Testis (tissue), 3 donors: Measurements from ENCODE around the gene FUT8. TPM values are rescaled to one million over a fixed set of nuclear protein-coding genes. Genes with fewer than 3 reads are reported as not detected.

ENCODE experiments used
- DNase-seq: peaks from one replicate; pipeline ENCODE4 v3.0.0-alpha.2; 2019
- H3K27ac ChIP-seq, 2 donors: fragments of 200-600 bp; sonication (generic); one replicate each; pipeline ENCODE4 v1.5.1; 2019
- H3K27me3 ChIP-seq: fragments of 200-600 bp; sonication (generic); one replicate; pipeline ENCODE4 v1.5.1; 2019
- H3K36me3 ChIP-seq: fragments of 200-600 bp; sonication (generic); one replicate; pipeline ENCODE4 v1.5.1; 2017; ENCODE audit warnings: low read depth; ENCODE audit errors: missing control alignments
- H3K4me1 ChIP-seq: fragments of 200-600 bp; sonication (generic); one replicate; pipeline ENCODE4 v1.5.1; 2019
- H3K4me3 ChIP-seq, 2 donors: fragments of 200-600 bp; sonication (generic); one replicate each; pipeline ENCODE4 v1.5.1; 2017 to 2019
- H3K9me3 ChIP-seq: fragments of 200-600 bp; sonication (generic); one replicate; pipeline ENCODE4 v1.5.1; 2017
- POLR2A ChIP-seq: fragments of 450-650 bp; IDR thresholded peaks from one replicate; pipeline ENCODE4 v1.6.1; 2017; ENCODE audit warnings: antibody characterized with exemption, mild to moderate bottlenecking, moderate library complexity
- WGBS, 2 donors: methylation state at CpG; one replicate each; pipeline ENCODE4 v1.1.5; 2018; 5-methylcytosine and 5-hydroxymethylcytosine counted together
- intact Hi-C: fragments of 100-400 bp; cut with DNase I; formaldehyde crosslinking; loops from one replicate; pipeline ENCODE4 v1.15.1; 2023; ENCODE audit warnings: low total_unique reads
- polyA plus RNA-seq: library from polyadenylated mRNA; stranded (reverse); fragments of 350-450 nt; fragmentation: Illumina TruSeq; extraction: RNeasy Lipid Tissue Mini Kit (QIAGEN cat#74804); gene quantifications from one replicate; pipeline ENCODE4 v1.2.3, GENCODE V29; 2014; ENCODE audit warnings: low read depth, low replicate concordance; ENCODE audit not compliant: insufficient read depth
- total RNA-seq, 2 donors: library from RNA; depleted of rRNA; stranded (reverse); fragments of >200 nt; gene quantifications; one replicate each; pipeline ENCODE4 v1.2.3, GENCODE V29; 2016
- TF ChIP-seq, protein P1 (sequence below), 3 experiments: fragments of 450-650 bp in 2 of 3; fragments of 200-600 bp in 1 of 3; sonication (generic) in 1 of 3; IDR thresholded peaks; one replicate each; pipeline ENCODE4 v1.5.1; 2016 to 2019; ENCODE audit warnings: antibody characterized with exemption in 3 of 3, mild to moderate bottlenecking in 2 of 3, moderate library complexity in 1 of 3

FUT8 gene
- total and polyA plus RNA-seq, 3 donors from 2014 or later: 47.1 to 68.3 (median 58.7) TPM

DNA sequence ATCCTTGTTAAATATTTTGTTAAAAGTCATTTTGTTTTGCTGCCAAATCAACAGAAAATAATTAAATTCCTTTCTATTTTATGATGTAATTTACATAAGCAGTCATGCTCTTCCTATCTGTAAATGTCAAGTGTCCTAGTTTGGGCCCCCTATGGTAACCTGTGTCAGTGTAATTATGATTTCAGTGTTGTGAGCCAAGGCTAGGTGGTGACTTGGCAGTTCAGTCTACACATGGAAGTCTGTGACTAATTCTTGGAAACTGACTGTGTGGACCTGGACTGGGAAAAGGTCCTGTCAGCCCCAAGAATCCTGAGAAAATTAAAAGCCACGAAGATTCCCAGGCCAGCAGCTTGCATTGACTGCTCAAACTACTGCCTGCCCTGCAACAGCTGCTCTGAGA is 371.0 kb downstream of the FUT8 start:
- TF ChIP-seq, protein P1, sequence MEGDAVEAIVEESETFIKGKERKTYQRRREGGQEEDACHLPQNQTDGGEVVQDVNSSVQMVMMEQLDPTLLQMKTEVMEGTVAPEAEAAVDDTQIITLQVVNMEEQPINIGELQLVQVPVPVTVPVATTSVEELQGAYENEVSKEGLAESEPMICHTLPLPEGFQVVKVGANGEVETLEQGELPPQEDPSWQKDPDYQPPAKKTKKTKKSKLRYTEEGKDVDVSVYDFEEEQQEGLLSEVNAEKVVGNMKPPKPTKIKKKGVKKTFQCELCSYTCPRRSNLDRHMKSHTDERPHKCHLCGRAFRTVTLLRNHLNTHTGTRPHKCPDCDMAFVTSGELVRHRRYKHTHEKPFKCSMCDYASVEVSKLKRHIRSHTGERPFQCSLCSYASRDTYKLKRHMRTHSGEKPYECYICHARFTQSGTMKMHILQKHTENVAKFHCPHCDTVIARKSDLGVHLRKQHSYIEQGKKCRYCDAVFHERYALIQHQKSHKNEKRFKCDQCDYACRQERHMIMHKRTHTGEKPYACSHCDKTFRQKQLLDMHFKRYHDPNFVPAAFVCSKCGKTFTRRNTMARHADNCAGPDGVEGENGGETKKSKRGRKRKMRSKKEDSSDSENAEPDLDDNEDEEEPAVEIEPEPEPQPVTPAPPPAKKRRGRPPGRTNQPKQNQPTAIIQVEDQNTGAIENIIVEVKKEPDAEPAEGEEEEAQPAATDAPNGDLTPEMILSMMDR (IDR thresholded peaks at IDR 0.05): no peak
- no peak for TF ChIP-seq POLR2A
- Histone ChIP-seq H3K27me3 (no peaks in the 10 kb centered on the region), H3K4me3 (no peak overlapping the region), H3K36me3 (no peaks in the 10 kb centered on the region), H3K27ac (no peak overlapping the region), H3K9me3 (no peaks in the 10 kb centered on the region), H3K4me1 (no peaks in the 10 kb centered on the region)
- WGBS, 2 donors: 53 to 64% methylated on average over 1 of the region's 1 CpG
- intact Hi-C loops: no loop called here
- no peak for DNase-seq

DNA sequence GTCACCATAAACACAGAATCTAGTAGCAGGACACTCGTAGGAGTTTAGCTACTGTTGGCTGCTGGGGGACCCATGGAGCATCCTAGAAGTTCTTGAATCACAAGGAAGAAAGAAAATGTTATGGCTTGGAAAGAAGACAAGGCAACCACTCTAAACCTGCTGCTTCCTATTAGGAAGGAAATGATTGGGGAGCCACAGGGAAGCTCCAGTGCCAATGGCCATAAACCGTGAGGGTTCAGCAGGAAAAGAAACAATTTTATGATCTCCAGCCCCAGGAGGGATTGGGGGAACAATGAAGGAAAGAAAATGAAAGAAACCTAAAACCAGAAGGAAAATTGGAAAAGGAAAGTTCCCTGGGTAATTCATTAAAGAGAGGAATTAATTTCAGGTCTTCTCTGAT is 372.0 kb downstream of the FUT8 start:
- no peak overlapping the region for H3K27ac ChIP-seq
- WGBS, 2 donors: 89 to 92% methylated on average over 2 of the region's 2 CpGs
- H3K9me3 ChIP-seq: no peaks in the 10 kb centered on the region
- TF ChIP-seq, protein P1 (IDR thresholded peaks at IDR 0.05): no peak
- no peak for TF ChIP-seq POLR2A
- no peaks in the 10 kb centered on the region for H3K36me3 ChIP-seq
- intact Hi-C loops: no loop called here
- H3K27me3 ChIP-seq: no peaks in the 10 kb centered on the region
- no peak overlapping the region for H3K4me3 ChIP-seq
- H3K4me1 ChIP-seq: no peaks in the 10 kb centered on the region
- DNase-seq: no peak

DNA sequence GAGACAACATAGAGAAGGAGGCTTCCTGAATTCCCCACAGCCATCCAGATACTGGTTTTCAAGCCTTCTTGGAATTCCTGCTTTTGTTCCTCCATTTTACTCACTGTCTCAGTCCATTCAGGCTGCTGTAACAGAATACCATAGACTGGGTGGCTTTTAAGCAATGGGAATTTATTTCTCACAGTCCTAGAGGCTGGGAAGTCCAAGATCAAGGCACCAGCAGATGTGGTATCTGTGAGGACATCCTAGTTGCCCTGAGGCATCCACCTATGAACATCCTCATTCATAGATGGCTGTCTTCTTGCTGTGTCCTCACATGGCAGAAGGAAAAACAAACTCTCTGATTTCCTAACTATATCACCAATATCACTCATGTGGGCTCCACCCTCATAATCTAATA is 374.9 kb downstream of the FUT8 start:
- no peak for DNase-seq
- Histone ChIP-seq H3K27me3 (no peaks in the 10 kb centered on the region), H3K9me3 (no peaks in the 10 kb centered on the region), H3K4me3 (no peak overlapping the region), H3K27ac (no peak overlapping the region), H3K36me3 (no peaks in the 10 kb centered on the region), H3K4me1 (no peaks in the 10 kb centered on the region)
- intact Hi-C loops: no loop called here
- no peak for TF ChIP-seq POLR2A
- TF ChIP-seq, protein P1 (IDR thresholded peaks at IDR 0.05): no peak

DNA sequence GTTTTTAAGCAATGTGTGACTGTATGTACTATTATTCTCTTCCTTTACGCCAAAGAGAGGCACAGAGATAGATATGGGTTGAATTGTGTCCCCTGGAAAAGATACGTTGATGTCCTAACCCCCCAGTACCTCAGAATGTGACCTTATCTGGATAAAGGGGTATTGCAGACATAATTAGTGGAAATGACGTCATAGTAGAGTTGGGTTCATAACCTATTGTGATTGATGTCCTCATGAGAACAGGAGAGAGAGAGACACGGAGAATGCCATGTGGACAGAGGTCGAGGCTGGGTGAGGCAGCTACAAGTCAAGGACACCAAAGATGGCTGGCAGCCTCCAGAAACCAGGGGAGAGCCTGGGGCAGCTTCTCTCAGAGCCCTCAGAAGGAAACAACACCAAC is 376.3 kb downstream of the FUT8 start:
- H3K36me3 ChIP-seq: no peaks in the 10 kb centered on the region
- intact Hi-C loops: no loop called here
- DNase-seq: no peak
- TF ChIP-seq, protein P1 (IDR thresholded peaks at IDR 0.05): no peak
- no peak for TF ChIP-seq POLR2A
- no peak overlapping the region for H3K4me3 ChIP-seq
- no peak overlapping the region for H3K27ac ChIP-seq
- no peaks in the 10 kb centered on the region for H3K4me1 ChIP-seq
- H3K9me3 ChIP-seq: no peaks in the 10 kb centered on the region
- H3K27me3 ChIP-seq: no peaks in the 10 kb centered on the region
- WGBS, 2 donors: 76 to 81% methylated on average over 5 of the region's 5 CpGs

DNA sequence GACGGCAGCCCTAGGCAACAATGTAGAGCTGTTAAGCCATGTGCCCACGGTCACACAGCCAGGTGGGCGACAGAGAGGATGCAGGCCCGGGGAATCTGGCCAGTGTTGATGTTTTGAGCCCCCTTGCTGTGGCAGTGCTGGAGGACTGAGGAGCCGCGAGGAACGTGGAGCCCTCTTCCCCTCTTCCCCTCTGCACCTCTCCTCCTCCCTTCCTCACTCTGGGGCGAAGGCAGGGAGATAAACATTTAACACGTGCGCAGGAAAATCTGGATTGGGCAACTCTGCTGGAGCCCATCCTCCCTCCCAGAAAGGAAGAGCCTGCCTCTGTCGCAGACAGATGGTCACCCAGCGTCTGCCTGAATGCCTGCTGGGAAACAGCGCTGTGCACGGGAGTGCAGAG is 376.8 kb downstream of the FUT8 start:
- 83 to 84% methylated on average over 14 of the region's 14 CpGs for WGBS, 2 donors
- intact Hi-C loops: no loop called here
- TF ChIP-seq, protein P1 (IDR thresholded peaks at IDR 0.05): no peak
- TF ChIP-seq POLR2A: no peak
- DNase-seq: no peak
- Histone ChIP-seq H3K27ac (no peak overlapping the region), H3K9me3 (no peaks in the 10 kb centered on the region), H3K27me3 (no peaks in the 10 kb centered on the region), H3K4me1 (no peaks in the 10 kb centered on the region), H3K4me3 (no peak overlapping the region), H3K36me3 (no peaks in the 10 kb centered on the region)
